GM23338 (cell line): ENCODE results near the gene LIF. TPM values are rescaled to one million over a fixed set of nuclear protein-coding genes. Genes with fewer than 3 reads are reported as not detected.

Experiments used
- ATAC-seq: fragments of 200-7000 bp; cut with Tn5 transposase; 3 replicates; pipeline ENCODE4 v1.9.1; 2020
- DNase-seq: peaks from one replicate; pipeline ENCODE4 v3.0.0-alpha.2; 2015; ENCODE audit warnings: low spot score
- H2AFZ ChIP-seq: fragments of 200-600 bp; sonication (generic); 2 replicates; pipeline ENCODE4 v1.8.0; 2016; ENCODE audit warnings: antibody characterized with exemption, mild to moderate bottlenecking, moderate library complexity
- H3F3A ChIP-seq: fragments of 200-600 bp; sonication (generic); replicated peaks from 2 replicates; pipeline ENCODE4 v1.8.0; 2017; ENCODE audit warnings: antibody characterized with exemption, mixed run types, low read depth
- H3K27ac ChIP-seq: fragments of 200-600 bp; sonication (generic); 2 replicates; pipeline ENCODE4 v1.6.1; 2016; ENCODE audit warnings: low read depth
- H3K27me3 ChIP-seq: fragments of 200-600 bp; sonication (generic); 2 replicates; pipeline ENCODE4 v1.8.0; 2016; ENCODE audit warnings: mild to moderate bottlenecking, mixed run types, moderate library complexity; ENCODE audit not compliant: insufficient read depth
- H3K36me3 ChIP-seq: fragments of 200-600 bp; sonication (generic); 2 replicates; pipeline ENCODE4 v1.8.0; 2016; ENCODE audit warnings: mild to moderate bottlenecking; ENCODE audit not compliant: insufficient read depth
- H3K4me1 ChIP-seq: fragments of 200-600 bp; sonication (generic); 2 replicates; pipeline ENCODE4 v1.8.0; 2016; ENCODE audit warnings: mild to moderate bottlenecking, moderate library complexity; ENCODE audit not compliant: insufficient read depth
- H3K4me2 ChIP-seq: fragments of 200-600 bp; sonication (generic); 2 replicates; pipeline ENCODE4 v1.7.1; 2017; ENCODE audit warnings: mixed run types
- H3K4me3 ChIP-seq: fragments of 200-600 bp; sonication (generic); 2 replicates; pipeline ENCODE4 v1.6.1; 2016; ENCODE audit warnings: mixed run types
- H3K79me2 ChIP-seq: fragments of 200-600 bp; sonication (generic); replicated peaks from 2 replicates; pipeline ENCODE4 v1.8.0; 2017; ENCODE audit warnings: mild to moderate bottlenecking; ENCODE audit not compliant: insufficient read depth
- H3K9me2 ChIP-seq: fragments of 200-600 bp; sonication (generic); 2 replicates; pipeline ENCODE4 v1.8.0; 2017; ENCODE audit not compliant: insufficient read depth
- H4K20me1 ChIP-seq: fragments of 200-600 bp; sonication (generic); replicated peaks from 2 replicates; pipeline ENCODE4 v1.8.0; 2017; ENCODE audit warnings: mild to moderate bottlenecking; ENCODE audit not compliant: insufficient read depth
- H3K27ac Mint-ChIP-seq: 2 replicates; pipeline ENCODE4 v1.8.0; 2020; ENCODE audit warnings: inconsistent platforms, mild to moderate bottlenecking, moderate library complexity, mixed read lengths
- H3K27me3 Mint-ChIP-seq: 3 replicates; pipeline ENCODE4 v1.8.0; 2022; ENCODE audit warnings: low read depth, mild to moderate bottlenecking, moderate library complexity, mixed read lengths, inconsistent platforms; ENCODE audit not compliant: insufficient read depth, poor library complexity
- H3K36me3 Mint-ChIP-seq: 3 replicates; pipeline ENCODE4 v1.8.0; 2021; ENCODE audit warnings: low read depth, mild to moderate bottlenecking, inconsistent platforms, moderate library complexity, mixed read lengths
- H3K4me1 Mint-ChIP-seq: 3 replicates; pipeline ENCODE4 v1.8.0; 2020; ENCODE audit warnings: mild to moderate bottlenecking, inconsistent platforms, mixed read lengths
- H3K4me3 Mint-ChIP-seq: 3 replicates; pipeline ENCODE4 v1.8.0; 2021; ENCODE audit warnings: moderate library complexity, mild to moderate bottlenecking, inconsistent platforms, mixed read lengths
- H3K9me3 Mint-ChIP-seq: 3 replicates; pipeline ENCODE4 v1.8.0; 2020; ENCODE audit warnings: moderate library complexity, mild to moderate bottlenecking, inconsistent platforms, mixed read lengths
- CREB1 ChIP-seq: fragments of 250-450 bp; sonication (Bioruptor Pico); IDR thresholded peaks from 2 replicates; pipeline ENCODE4 v1.5.0; 2020; ENCODE audit warnings: low read depth, mild to moderate bottlenecking, moderate library complexity
- CTCF ChIP-seq, 2 experiments: fragments of 200-600 bp in 1 of 2; sonication (generic) in 1 of 2; conservative IDR thresholded peaks; 2 replicates each; pipeline versions ENCODE4 v1.5.1 to v1.6.1; 2016 to 2017; ENCODE audit warnings: antibody characterized with exemption in 2 of 2, low read depth in 2 of 2, mild to moderate bottlenecking in 2 of 2, moderate library complexity in 1 of 2
- ETS1 ChIP-seq: IDR thresholded peaks from 2 replicates; pipeline ENCODE4 v1.6.1; 2016; ENCODE audit warnings: antibody characterized with exemption
- EZH2 ChIP-seq: fragments of 200-600 bp; sonication (generic); IDR thresholded peaks from one replicate; pipeline ENCODE4 v1.8.0; 2017; ENCODE audit warnings: antibody characterized with exemption, mild to moderate bottlenecking, low read depth; ENCODE audit not compliant: unreplicated experiment
- EZH2phosphoT487 ChIP-seq: fragments of 200-600 bp; sonication (generic); IDR thresholded peaks from one replicate; pipeline ENCODE4 v1.8.1; 2018; ENCODE audit warnings: antibody characterized with exemption; ENCODE audit not compliant: unreplicated experiment
- JUNB ChIP-seq: IDR thresholded peaks from one replicate; pipeline ENCODE4 v1.6.1; 2016; ENCODE audit warnings: antibody characterized with exemption; ENCODE audit not compliant: unreplicated experiment
- NANOG ChIP-seq: IDR thresholded peaks from 2 replicates; pipeline ENCODE4 v1.6.1; 2016; ENCODE audit warnings: antibody characterized with exemption, borderline replicate concordance
- POLR2AphosphoS5 ChIP-seq: IDR thresholded peaks from 2 replicates; pipeline ENCODE4 v1.6.1; 2016; ENCODE audit warnings: antibody characterized with exemption, low read depth
- REST ChIP-seq: IDR thresholded peaks from one replicate; pipeline ENCODE4 v1.6.1; 2018; ENCODE audit warnings: antibody characterized with exemption; ENCODE audit not compliant: unreplicated experiment
- STAT1 ChIP-seq: IDR thresholded peaks from one replicate; pipeline ENCODE4 v1.6.1; 2016; ENCODE audit warnings: antibody characterized with exemption; ENCODE audit not compliant: unreplicated experiment
- ZNF114 ChIP-seq: fragments of 250-450 bp; sonication (Bioruptor Pico); IDR thresholded peaks from 2 replicates; pipeline ENCODE4 v1.5.0; 2020; ENCODE audit warnings: mild to moderate bottlenecking, moderate library complexity
- ZNF331 ChIP-seq: fragments of 250-450 bp; sonication (Bioruptor Pico); IDR thresholded peaks from 2 replicates; pipeline ENCODE4 v1.5.0; 2020; ENCODE audit warnings: low read depth, mild to moderate bottlenecking, moderate library complexity
- ZNF462 ChIP-seq: fragments of 250-450 bp; sonication (Bioruptor Pico); IDR thresholded peaks from 2 replicates; pipeline ENCODE4 v1.5.0; 2020; ENCODE audit warnings: mild to moderate bottlenecking, moderate library complexity
- polyA plus RNA-seq: library from polyadenylated mRNA; unstranded; fragments of >200 nt; fragmentation: Nextera tagmentation; extraction: Ambion mirVana; gene quantifications from 2 replicates; pipeline ENCODE4 v1.2.1, GENCODE V29; 2016
- total RNA-seq: library from RNA; depleted of rRNA; stranded (reverse); fragments of >200 nt; shearing (Covaris generic); gene quantifications from 2 replicates; pipeline ENCODE4 v1.2.3, GENCODE V29; 2014

Gene LIF
- total and polyA plus RNA-seq, 2 experiments from 2014 or later: 1.8 to 3.6 TPM

DNA sequence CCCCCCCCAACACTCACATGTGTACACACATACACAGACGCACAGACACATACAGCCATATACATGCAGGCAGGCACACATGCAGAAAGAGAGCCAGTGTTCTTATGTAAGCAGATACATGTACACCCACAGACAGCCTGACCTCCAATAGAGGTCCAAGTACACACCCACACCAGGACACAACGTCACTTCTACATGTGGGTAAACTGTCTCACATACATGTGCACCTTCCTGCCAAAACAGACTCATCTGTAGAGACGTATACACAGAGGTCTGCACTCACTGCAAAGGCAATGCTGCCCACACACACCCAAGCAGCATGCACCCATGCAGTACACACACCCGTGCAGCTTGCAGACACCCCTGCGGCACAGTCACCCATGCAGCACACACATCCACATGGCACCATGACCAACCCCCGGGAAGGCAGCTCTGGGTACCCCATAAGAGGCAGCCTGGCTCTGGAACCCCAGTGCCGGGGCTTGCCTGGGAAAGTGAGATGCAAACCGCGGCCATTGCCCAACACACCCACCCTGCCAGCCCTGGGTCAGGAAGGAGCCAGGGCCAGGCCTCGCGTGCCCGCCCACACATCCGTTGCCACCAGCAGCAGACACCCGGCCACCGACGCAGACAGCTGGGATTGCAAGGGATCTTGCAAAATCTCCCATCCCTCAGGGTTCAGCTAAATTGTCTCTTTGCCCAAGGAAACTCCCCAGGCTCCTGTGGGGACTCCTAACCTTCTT is 32.7 kb upstream of the LIF start:
- Mint-ChIP-seq H3K36me3 (no peaks in the 10 kb centered on the region), H3K27ac (no peak overlapping the region), H3K27me3 (peaks cover 20% of the 10 kb centered on the region), H3K9me3 (no peaks in the 10 kb centered on the region), H3K4me1 (peaks cover 9% of the 10 kb centered on the region), H3K4me3 (no peak overlapping the region)
- no peak overlapping the region for H2AFZ ChIP-seq
- TF ChIP-seq ZNF462 (CRISPR knock-in tag) (no peak), CTCF (conservative IDR thresholded peaks at IDR 0.05; ENCODE audit: low read depth in 2 of 2) (no peak), CREB1 (CRISPR knock-in tag) (no peak), EZH2 (no peak), ETS1 (no peak), JUNB (no peak), POLR2AphosphoS5 (no peak), ZNF114 (CRISPR knock-in tag) (no peak), REST (no peak), STAT1 (no peak), NANOG (no peak), EZH2phosphoT487 (no peak), ZNF331 (CRISPR knock-in tag) (no peak)
- no peaks in the 10 kb centered on the region for H3K9me2 ChIP-seq
- H3K79me2 ChIP-seq: no peaks in the 10 kb centered on the region
- no peak overlapping the region for H3K27ac ChIP-seq
- no peaks in the 10 kb centered on the region for H3K27me3 ChIP-seq
- H4K20me1 ChIP-seq: no peaks in the 10 kb centered on the region
- no peak overlapping the region for H3K4me2 ChIP-seq
- H3K4me1 ChIP-seq: 0 out of 2 replicates have a peak, but pooled peaks cover 4% of the 10 kb centered on the region
- no peaks in the 10 kb centered on the region for H3K36me3 ChIP-seq
- H3F3A ChIP-seq: no peaks in the 10 kb centered on the region
- no peak for ATAC-seq
- no peak overlapping the region for H3K4me3 ChIP-seq
- no peak for DNase-seq
